Lower leg skin (tissue), 4 donors: ENCODE results near the gene NGEF. TPM values are rescaled to one million over a fixed set of nuclear protein-coding genes. Genes with fewer than 3 reads are reported as not detected.

Experiments
- DNase-seq, 2 donors: peaks; one replicate each; pipeline ENCODE4 v3.0.0-alpha.2; 2019; ENCODE audit warnings: low spot score in 2 of 2
- H3K4me3 ChIP-seq: fragments of 200-600 bp; sonication (generic); 2 replicates; pipeline ENCODE4 v1.5.1; 2017; ENCODE audit warnings: mild to moderate bottlenecking, low read depth; ENCODE audit not compliant: poor library complexity, severe bottlenecking
- CTCF ChIP-seq, 3 donors: fragments of 450-650 bp; IDR thresholded peaks; one replicate each; pipeline ENCODE4 v1.5.1; 2016; ENCODE audit warnings: antibody characterized with exemption in 3 of 3, mild to moderate bottlenecking in 3 of 3, moderate library complexity in 2 of 3
- POLR2A ChIP-seq, 2 donors: fragments of 450-650 bp; IDR thresholded peaks; one replicate each; pipeline ENCODE4 v1.6.1; 2016 to 2017; ENCODE audit warnings: antibody characterized with exemption in 2 of 2, mild to moderate bottlenecking in 1 of 2, moderate library complexity in 1 of 2
- WGBS, 2 donors: methylation state at CpG; one replicate each; pipeline ENCODE4 v1.1.5; 2018; 5-methylcytosine and 5-hydroxymethylcytosine counted together
- intact Hi-C: fragments of 100-400 bp; cut with DNase I; formaldehyde crosslinking; loops from one replicate; pipeline ENCODE4 v1.15.0; 2023; ENCODE audit warnings: low total_unique reads
- total RNA-seq, 4 donors: library from RNA; depleted of rRNA; stranded (reverse); fragments of >200 nt; gene quantifications; one replicate each; pipeline ENCODE4 v1.1.0, GENCODE V29; 2016

The NGEF gene
- total RNA-seq, 4 donors from 2014 or later = 15.7 to 30.3 (median 17.9) TPM

- H3K4me3 ChIP-seq = no peak overlapping the region
- DNase-seq = no peak
- no peak for TF ChIP-seq CTCF (IDR thresholded peaks at IDR 0.05)
- TF ChIP-seq POLR2A (IDR thresholded peaks at IDR 0.05) = no peak
- intact Hi-C loops = no loop called here
- 72 to 92% methylated on average over 7 to 9 of the region's 9 CpGs for WGBS, 2 donors
Measured at GRCh38 chr2:232894251-232894650, 118.8 kb downstream of the NGEF start.

GRCh38 chr2:232893834-232894233, 119.2 kb downstream of the NGEF start:
- TF ChIP-seq CTCF (IDR thresholded peaks at IDR 0.05) (no peak), POLR2A (IDR thresholded peaks at IDR 0.05) (no peak)
- 86 to 87% methylated on average over 6 to 7 of the region's 8 CpGs for WGBS, 2 donors
- DNase-seq = peak in 1 of 2 donors; percentile 54
- H3K4me3 ChIP-seq = no peak overlapping the region
- intact Hi-C loops = no loop called here

GRCh38 chr2:232892843-232893242, 120.2 kb downstream of the NGEF start:
- no peak overlapping the region for H3K4me3 ChIP-seq
- WGBS, 2 donors = 91 to 93% methylated on average over 20 of the region's 20 CpGs
- intact Hi-C loops = no loop called here
- peak in 1 of 2 donors; percentile 74 for DNase-seq
- TF ChIP-seq POLR2A (IDR thresholded peaks at IDR 0.05) (no peak), CTCF (IDR thresholded peaks at IDR 0.05) (no peak)

- intact Hi-C loops = no loop called here
- 90 to 91% methylated on average over 13 of the region's 13 CpGs for WGBS, 2 donors
- DNase-seq = peak in 1 of 2 donors; percentile 56
- TF ChIP-seq POLR2A (IDR thresholded peaks at IDR 0.05) (no peak), CTCF (IDR thresholded peaks at IDR 0.05) (no peak)
- H3K4me3 ChIP-seq = no peak overlapping the region
Measured at GRCh38 chr2:232892221-232892620, 120.8 kb downstream of the NGEF start.

GRCh38 chr2:232891621-232892071, 121.4 kb downstream of the NGEF start:
- H3K4me3 ChIP-seq = no peak overlapping the region
- DNase-seq = peak in 1 of 2 donors; percentile 70
- intact Hi-C loops = no loop called here
- TF ChIP-seq CTCF (IDR thresholded peaks at IDR 0.05) (no peak), POLR2A (IDR thresholded peaks at IDR 0.05) (no peak)
- WGBS, 2 donors = 65 to 66% methylated on average over 11 of the region's 11 CpGs
